Endothelial cell of umbilical vein (primary cell): ENCODE results near the gene GRID1. TPM values are rescaled to one million over a fixed set of nuclear protein-coding genes. Genes with fewer than 3 reads are reported as not detected.

Experiments
- BruUV-seq: library from RNA; stranded (reverse); fragments of 400-500 nt; replicated peaks from 2 replicates; lab custom pipeline; 2021; lab: Mats Ljungman, UMichigan
- CTCF ChIA-PET: fragments of 300-600, 350-600 bp; sonication (Branson Sonifier 250); formaldehyde crosslinking; loops from one replicate; lab custom pipeline; 2021; ENCODE audit warnings: antibody characterized with exemption, inconsistent platforms; lab: Charles Lee
- POLR2A ChIA-PET: fragments of 300-600, 350-600 bp; sonication (Branson Sonifier 250); formaldehyde crosslinking; loops from one replicate; lab custom pipeline; 2021; ENCODE audit warnings: antibody characterized with exemption, inconsistent platforms; lab: Charles Lee
- DNase-seq: peaks from one replicate; pipeline ENCODE4 v3.0.0-alpha.2; 2011; ENCODE audit warnings: low read depth, low spot score
- FAIRE-seq: peaks from 2 replicates; lab custom pipeline; 2011; peaks lifted over from hg19 to GRCh38; lab: Jason Lieb, UNC
- H2AFZ ChIP-seq: 2 replicates; pipeline ENCODE4 v1.6.0; 2012; ENCODE audit warnings: low read depth, low read length, control low read depth, inconsistent platforms
- H3K27ac ChIP-seq: 2 replicates; pipeline ENCODE4 v1.5.1; 2011; ENCODE audit warnings: low read depth, mild to moderate bottlenecking, control low read depth, low read length, moderate library complexity; ENCODE audit not compliant: insufficient read depth
- H3K27me3 ChIP-seq, 2 experiments: 2 replicates each; pipeline versions ENCODE4 v1.6.0 to v1.6.1; 2011; ENCODE audit warnings: low read length in 2 of 2, mixed read lengths in 1 of 2; ENCODE audit not compliant: control insufficient read depth in 2 of 2, insufficient read depth in 2 of 2
- H3K36me3 ChIP-seq, 2 experiments: 2 replicates in 1 of 2; 3 replicates in 1 of 2; pipeline ENCODE4 v1.5.1; 2011; ENCODE audit warnings: low read length in 2 of 2, mild to moderate bottlenecking in 1 of 2, moderate library complexity in 1 of 2; ENCODE audit not compliant: control insufficient read depth in 2 of 2, insufficient read depth in 2 of 2; ENCODE audit errors: extremely low read depth in 1 of 2
- H3K4me1 ChIP-seq: 3 replicates; pipeline ENCODE4 v1.5.1; 2011; ENCODE audit warnings: mild to moderate bottlenecking, low read length; ENCODE audit not compliant: control insufficient read depth, insufficient read depth; ENCODE audit errors: extremely low read depth
- H3K4me2 ChIP-seq: 2 replicates; pipeline ENCODE4 v1.6.1; 2011; ENCODE audit warnings: low read length, control low read depth, mixed read lengths; ENCODE audit not compliant: insufficient read depth
- H3K4me3 ChIP-seq, 3 experiments: fragments of 200-600 bp in 1 of 3; sonication (generic), shearing (Covaris generic) in 1 of 3; replicated peaks in 1 of 3; 2 replicates each; pipeline ENCODE4 v1.5.1; 2011 to 2016; ENCODE audit warnings: control low read depth in 3 of 3, low read length in 3 of 3, mild to moderate bottlenecking in 2 of 3, inconsistent platforms in 1 of 3, low read depth in 1 of 3, moderate library complexity in 1 of 3; ENCODE audit not compliant: insufficient read depth in 1 of 3
- H3K79me2 ChIP-seq: 2 replicates; pipeline ENCODE4 v1.6.0; 2012; ENCODE audit warnings: low read length, inconsistent platforms; ENCODE audit not compliant: control insufficient read depth, insufficient read depth
- H3K9ac ChIP-seq: replicated peaks from 2 replicates; pipeline ENCODE3; 2011; ENCODE audit warnings: low read length, control low read depth; ENCODE audit not compliant: insufficient read depth; ENCODE audit errors: extremely low read depth
- H3K9me1 ChIP-seq: replicated peaks from 3 replicates; pipeline ENCODE4 v1.6.0; 2011; ENCODE audit warnings: mild to moderate bottlenecking, low read length; ENCODE audit not compliant: control insufficient read depth, insufficient read depth; ENCODE audit errors: extremely low read depth
- H3K9me3 ChIP-seq: replicated peaks from 2 replicates; pipeline ENCODE4 v1.5.1; 2012; ENCODE audit warnings: low read length, inconsistent platforms; ENCODE audit not compliant: control insufficient read depth, insufficient read depth
- H4K20me1 ChIP-seq: replicated peaks from 2 replicates; pipeline ENCODE3; 2011; ENCODE audit warnings: mild to moderate bottlenecking, low read length; ENCODE audit not compliant: control insufficient read depth, insufficient read depth; ENCODE audit errors: extremely low read depth
- JUN ChIP-seq: IDR thresholded peaks from 2 replicates; pipeline ENCODE4 v1.6.1; 2011; ENCODE audit warnings: borderline replicate concordance, low read depth; ENCODE audit not compliant: insufficient read length, insufficient read depth
- POLR2A ChIP-seq: IDR thresholded peaks from 2 replicates; pipeline ENCODE4 v1.6.1; 2012; ENCODE audit warnings: low read depth, mild to moderate bottlenecking, control low read depth, low read length
- POLR2AphosphoS5 ChIP-seq: IDR thresholded peaks from 2 replicates; pipeline ENCODE4 v1.6.1; 2012; ENCODE audit warnings: low read depth, mild to moderate bottlenecking, control low read depth, low read length, moderate library complexity; ENCODE audit not compliant: insufficient read depth
- dilution Hi-C: fragments of 300-500 bp; cut with MboI; formaldehyde crosslinking; loops from one replicate; pipeline ENCODE4 v1.15.0; 2019; ENCODE audit warnings: low sequenced_read_pairs; ENCODE audit not compliant: extremely low pct_ligation_motif_present
- intact Hi-C: fragments of 100-400 bp; cut with micrococcal nuclease; formaldehyde crosslinking; loops from one replicate; pipeline ENCODE4 v1.10.0; 2022
- polyA plus RNA-seq, 4 experiments: library from polyadenylated mRNA; depleted of rRNA in 3 of 4; stranded (reverse) in 3 of 4; unstranded in 1 of 4; fragments of >200 nt; gene quantifications; 2 replicates each; pipeline versions ENCODE4 v1.2.1 to v1.2.3, GENCODE V29; 2011 to 2012; ENCODE audit warnings: missing spikeins in 1 of 4
- total RNA-seq: library from RNA; stranded (reverse); gene quantifications from 2 replicates; pipeline ENCODE4 v1.2.3, GENCODE V29; 2021
- TF ChIP-seq, protein P1 (sequence below): IDR thresholded peaks from 2 replicates; pipeline ENCODE4 v1.6.1; 2011; ENCODE audit not compliant: insufficient read depth, insufficient read length
- TF ChIP-seq, protein P2 (sequence below), 2 donors: IDR thresholded peaks; 1 replicate in 1 of 2; 2 replicates in 1 of 2; pipeline ENCODE4 v1.5.1; 2011; ENCODE audit warnings: low read length in 2 of 2, mild to moderate bottlenecking in 2 of 2, moderate library complexity in 2 of 2, control low read depth in 1 of 2, inconsistent platforms in 1 of 2, low read depth in 1 of 2; ENCODE audit not compliant: insufficient read depth in 1 of 2; ENCODE audit errors: extremely low read depth in 1 of 2

The GRID1 gene
- total and polyA plus RNA-seq, 2 donors (not counting 3 experiments of a cell fraction or from before 2014, with no cell fraction given): not detected

DNA sequence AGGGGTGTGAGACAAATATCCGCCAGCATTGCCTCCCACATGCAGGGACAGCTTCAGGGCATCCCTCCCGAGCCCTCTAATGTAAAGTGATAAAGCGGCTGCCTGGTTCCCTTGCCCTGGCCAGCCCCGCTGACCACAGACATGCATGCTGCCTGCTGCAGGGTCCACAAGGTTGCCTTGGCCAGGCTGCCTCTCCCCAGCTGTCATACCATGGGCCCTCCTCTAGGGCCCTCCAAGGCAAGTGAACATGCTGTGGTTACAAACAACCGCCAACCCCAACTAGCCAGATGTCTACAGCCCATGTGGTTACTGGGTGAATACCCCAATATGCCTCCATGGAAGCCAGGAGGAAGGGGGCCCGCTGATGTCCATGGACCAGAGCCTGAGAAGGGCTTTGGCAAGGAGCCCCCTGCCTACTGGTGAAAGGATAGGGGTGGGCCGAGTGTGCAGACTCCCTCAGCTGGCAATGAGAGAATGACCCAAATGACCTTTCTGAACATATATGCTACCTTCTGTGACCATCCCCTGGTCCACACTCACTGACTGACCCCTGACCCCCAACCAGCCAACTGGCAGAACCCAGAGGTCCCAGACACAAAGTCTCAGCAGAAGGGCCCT lies 37.4 kb downstream of the GRID1 start:
- DNase-seq (no peak), FAIRE-seq (no peak)
- BruUV-seq: no TSS peak
- no peak overlapping the region for H3K4me3 ChIP-seq
- TF ChIP-seq, protein P1, sequence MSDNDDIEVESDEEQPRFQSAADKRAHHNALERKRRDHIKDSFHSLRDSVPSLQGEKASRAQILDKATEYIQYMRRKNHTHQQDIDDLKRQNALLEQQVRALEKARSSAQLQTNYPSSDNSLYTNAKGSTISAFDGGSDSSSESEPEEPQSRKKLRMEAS: no peak
- TF ChIP-seq JUN (no peak), POLR2A (no peak), POLR2AphosphoS5 (no peak)
- TF ChIP-seq, protein P2, sequence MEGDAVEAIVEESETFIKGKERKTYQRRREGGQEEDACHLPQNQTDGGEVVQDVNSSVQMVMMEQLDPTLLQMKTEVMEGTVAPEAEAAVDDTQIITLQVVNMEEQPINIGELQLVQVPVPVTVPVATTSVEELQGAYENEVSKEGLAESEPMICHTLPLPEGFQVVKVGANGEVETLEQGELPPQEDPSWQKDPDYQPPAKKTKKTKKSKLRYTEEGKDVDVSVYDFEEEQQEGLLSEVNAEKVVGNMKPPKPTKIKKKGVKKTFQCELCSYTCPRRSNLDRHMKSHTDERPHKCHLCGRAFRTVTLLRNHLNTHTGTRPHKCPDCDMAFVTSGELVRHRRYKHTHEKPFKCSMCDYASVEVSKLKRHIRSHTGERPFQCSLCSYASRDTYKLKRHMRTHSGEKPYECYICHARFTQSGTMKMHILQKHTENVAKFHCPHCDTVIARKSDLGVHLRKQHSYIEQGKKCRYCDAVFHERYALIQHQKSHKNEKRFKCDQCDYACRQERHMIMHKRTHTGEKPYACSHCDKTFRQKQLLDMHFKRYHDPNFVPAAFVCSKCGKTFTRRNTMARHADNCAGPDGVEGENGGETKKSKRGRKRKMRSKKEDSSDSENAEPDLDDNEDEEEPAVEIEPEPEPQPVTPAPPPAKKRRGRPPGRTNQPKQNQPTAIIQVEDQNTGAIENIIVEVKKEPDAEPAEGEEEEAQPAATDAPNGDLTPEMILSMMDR (IDR thresholded peaks at IDR 0.05; ENCODE audit: extremely low read depth in 1 of 2, insufficient read depth in 1 of 2, low read depth in 1 of 2, low read length in 2 of 2): no peak
- H3K27me3 ChIP-seq: no peaks in the 10 kb centered on the region
- dilution Hi-C loops: no loop called here
- POLR2A ChIA-PET: no interaction called here
- H3K27ac ChIP-seq: no peak overlapping the region
- H4K20me1 ChIP-seq: no peaks in the 10 kb centered on the region
- intact Hi-C loops: no loop called here
- H3K9me3 ChIP-seq: no peaks in the 10 kb centered on the region
- H3K4me2 ChIP-seq: no peak overlapping the region
- H3K9ac ChIP-seq: no peak overlapping the region
- no peaks in the 10 kb centered on the region for H3K79me2 ChIP-seq
- no peak overlapping the region for H2AFZ ChIP-seq
- CTCF ChIA-PET: no interaction called here
- no peaks in the 10 kb centered on the region for H3K9me1 ChIP-seq
- H3K36me3 ChIP-seq: no peaks in the 10 kb centered on the region
- no peaks in the 10 kb centered on the region for H3K4me1 ChIP-seq
